NCI-H1694 treated with DMSO at 0.1 percent for 48 hours (cell line): Measurements from ENCODE around the gene SMIM20.

ENCODE experiments used
- DNase-seq: peaks from one replicate; lab custom pipeline; 2025; lab: John Stamatoyannopoulos, UW

The SMIM20 gene

DNA sequence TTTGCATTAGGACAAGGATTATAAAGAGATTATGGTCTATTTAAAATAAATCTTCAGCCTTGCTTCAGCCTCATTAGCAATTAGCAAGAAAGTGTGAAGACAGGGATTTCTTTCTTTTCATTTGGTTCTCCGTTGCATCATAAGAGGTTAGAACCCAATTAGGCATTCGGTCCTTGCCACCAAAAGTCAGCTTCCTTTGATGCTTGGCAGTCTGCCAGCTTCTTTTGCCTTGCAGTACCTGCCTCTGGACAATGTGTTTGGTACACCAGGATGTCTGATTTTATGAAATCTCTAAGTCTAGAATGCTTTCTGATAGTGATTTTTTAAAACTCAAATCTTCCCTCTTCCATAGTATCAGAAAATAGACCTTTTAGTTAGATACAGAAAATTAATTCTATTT lies 12.4 kb downstream of the SMIM20 start:
- DNase-seq, result no peak

- DNase-seq, result no peak
These were observed 13.6 kb downstream of the SMIM20 start for GRCh38 chr4:25927361-25928195.

GRCh38 chr4:25928379-25929297 lies 14.6 kb downstream of the SMIM20 start:
- no peak for DNase-seq

GRCh38 chr4:25929298-25929686 lies 15.3 kb downstream of the SMIM20 start:
- DNase-seq, result no peak

DNA sequence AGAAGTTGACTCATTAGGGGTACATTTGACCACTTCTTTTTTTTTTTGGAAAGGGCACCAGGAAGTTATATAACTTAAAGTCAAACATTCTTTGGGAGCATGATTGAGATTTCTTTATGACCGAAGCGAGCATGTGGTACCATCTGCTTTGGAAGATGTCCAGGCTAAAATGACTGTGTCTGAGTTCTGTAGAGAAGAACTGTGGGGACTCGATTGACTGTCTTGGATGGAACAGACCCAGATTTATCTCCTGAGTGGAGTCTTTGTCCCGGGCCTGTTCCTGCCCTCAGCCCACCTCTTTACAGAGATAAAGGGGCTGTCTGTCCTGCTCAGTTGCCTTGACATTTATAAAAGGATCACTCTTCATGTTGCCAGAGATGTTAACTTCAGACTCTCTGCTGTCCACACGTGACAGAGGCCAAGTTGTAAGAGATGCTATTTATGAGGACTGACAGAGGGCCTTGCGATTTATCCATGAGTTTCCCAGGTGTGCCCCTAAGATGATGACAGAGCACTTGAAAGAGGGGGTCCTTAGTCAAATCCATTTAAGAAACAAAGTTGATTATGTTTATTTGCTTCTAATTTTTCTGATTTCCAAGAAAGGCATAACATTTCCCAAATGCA lies 16.8 kb downstream of the SMIM20 start:
- no peak for DNase-seq

- DNase-seq, result no peak
These were observed 22.7 kb downstream of the SMIM20 start for GRCh38 chr4:25936696-25937095.

DNA sequence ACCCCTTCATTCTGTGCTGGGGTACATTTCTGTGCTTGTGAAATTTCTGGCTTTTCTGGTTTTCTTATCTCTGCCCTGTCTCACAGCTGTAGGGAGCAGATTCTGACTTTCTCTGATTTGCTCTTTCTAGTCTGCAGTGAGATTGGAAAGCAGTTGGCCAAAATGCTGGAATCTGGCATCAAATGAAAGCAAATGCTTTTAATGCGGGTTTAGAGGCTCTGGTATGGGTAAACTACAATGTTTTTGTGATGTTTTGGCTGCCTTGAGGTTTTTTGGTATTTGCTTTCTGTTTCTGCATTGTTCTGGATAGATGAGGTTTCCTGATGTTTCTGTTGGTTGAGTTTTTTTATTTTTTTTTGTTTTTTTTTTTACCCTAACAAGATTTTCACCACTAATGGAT lies 23.8 kb downstream of the SMIM20 start:
- DNase-seq, result no peak

- DNase-seq, result no peak
These were observed 24.3 kb downstream of the SMIM20 start for GRCh38 chr4:25938366-25938765.

- DNase-seq, result no peak
These were observed 24.8 kb downstream of the SMIM20 start for GRCh38 chr4:25938787-25939186.

DNA sequence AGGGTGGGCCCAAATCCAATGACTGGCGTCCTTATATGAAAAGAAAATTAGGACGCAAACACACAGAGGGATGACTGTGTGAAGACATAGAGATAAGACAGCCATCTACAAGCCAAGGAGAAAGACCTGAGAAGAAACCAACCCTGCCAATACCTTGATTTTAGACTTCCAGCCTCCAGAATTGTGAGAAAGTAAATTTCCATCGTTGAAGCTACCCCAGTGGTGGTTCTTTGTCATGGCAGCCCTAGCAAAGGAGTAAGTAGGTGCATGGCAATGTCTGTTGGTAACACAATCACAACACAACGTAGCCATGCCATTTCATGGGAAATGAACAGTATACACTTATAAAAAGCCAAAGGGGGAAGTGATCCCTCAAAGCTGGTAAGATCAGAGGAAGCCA lies 25.3 kb downstream of the SMIM20 start:
- DNase-seq, result no peak

- no peak for DNase-seq
These were observed 27.6 kb downstream of the SMIM20 start for GRCh38 chr4:25941457-25942221.

GRCh38 chr4:25943312-25943711 lies 29.3 kb downstream of the SMIM20 start:
- DNase-seq, result no peak

GRCh38 chr4:25943805-25944204 lies 29.8 kb downstream of the SMIM20 start:
- no peak for DNase-seq

- no peak for DNase-seq
These were observed 34.0 kb downstream of the SMIM20 start for GRCh38 chr4:25948051-25948450.

GRCh38 chr4:25949173-25949748 lies 35.2 kb downstream of the SMIM20 start:
- DNase-seq, result no peak

DNA sequence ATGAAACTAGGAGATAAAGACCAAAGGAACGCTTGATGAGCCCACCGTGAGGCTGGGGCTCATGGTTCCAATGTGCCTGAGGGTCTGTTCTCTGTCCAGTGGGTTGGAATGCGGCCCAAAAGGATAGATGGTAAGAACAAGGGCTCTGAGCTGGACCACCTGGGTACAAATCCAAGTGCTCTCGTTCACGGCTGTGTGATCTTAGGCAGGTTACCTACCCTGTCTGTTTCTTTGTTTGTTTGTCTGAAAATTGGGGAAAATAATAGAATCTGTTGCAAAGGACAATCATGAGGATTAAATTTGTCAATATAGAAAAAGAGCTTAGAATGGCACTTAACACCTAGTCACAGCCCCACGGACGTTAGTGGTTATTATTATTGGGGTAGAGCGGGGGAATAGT lies 36.0 kb downstream of the SMIM20 start:
- DNase-seq, result no peak

GRCh38 chr4:25950461-25951389 lies 36.7 kb downstream of the SMIM20 start:
- DNase-seq, result no peak

GRCh38 chr4:25951390-25951952 lies 37.5 kb downstream of the SMIM20 start:
- DNase-seq, result no peak

- no peak for DNase-seq
These were observed 39.7 kb downstream of the SMIM20 start for GRCh38 chr4:25953740-25954139.

DNA sequence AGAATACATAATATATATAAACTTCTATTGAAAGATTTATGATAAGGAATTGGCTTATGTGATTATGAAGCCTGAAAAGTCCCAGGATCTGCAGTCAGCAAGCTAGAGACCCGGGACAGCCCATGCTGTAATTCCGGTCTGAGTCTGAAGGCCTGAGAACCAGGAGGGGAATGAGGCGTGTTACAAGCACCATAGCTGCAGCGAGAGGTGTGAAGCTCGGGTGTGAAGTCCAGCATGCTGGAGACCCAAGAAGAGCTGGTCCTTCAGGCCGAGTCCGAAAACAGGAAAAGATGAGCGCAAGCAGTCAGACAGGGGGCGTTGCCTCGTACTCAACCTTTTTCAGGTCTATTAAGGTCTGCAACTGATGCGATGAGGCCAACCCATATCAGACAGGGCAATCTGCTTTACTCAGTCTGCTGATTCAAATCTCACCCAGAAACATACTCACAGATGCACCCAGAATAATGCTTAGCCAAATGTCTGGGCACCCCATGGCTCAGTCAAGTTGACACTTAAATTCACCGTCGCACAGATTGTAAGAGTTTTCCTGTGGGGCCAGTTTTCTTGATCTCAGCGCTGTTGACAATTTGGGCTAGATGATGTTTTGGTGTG lies 40.4 kb downstream of the SMIM20 start:
- no peak for DNase-seq
